NCI-H345 (cell line): Measurements from ENCODE around the gene INPP4A.
A peak's percentile ranks its signal among the peaks of the same experiment; 100 is the strongest.
"Not testable (repeated sequence)": the region's sequence is repeated elsewhere in the genome, so short reads cannot be mapped to it uniquely, and the experiment has no call there.

ENCODE experiments used
- DNase-seq: peaks from one replicate; lab custom pipeline; 2025; lab: John Stamatoyannopoulos, UW

INPP4A gene

GRCh38 chr2:98444436-98445176 is at the start of gene INPP4A:
INPP4A (plus strand) TSS chr2:98444858; CDS start chr2:98520049, 75,191 bp downstream.
- DNase-seq, result peak; percentile 83

DNA sequence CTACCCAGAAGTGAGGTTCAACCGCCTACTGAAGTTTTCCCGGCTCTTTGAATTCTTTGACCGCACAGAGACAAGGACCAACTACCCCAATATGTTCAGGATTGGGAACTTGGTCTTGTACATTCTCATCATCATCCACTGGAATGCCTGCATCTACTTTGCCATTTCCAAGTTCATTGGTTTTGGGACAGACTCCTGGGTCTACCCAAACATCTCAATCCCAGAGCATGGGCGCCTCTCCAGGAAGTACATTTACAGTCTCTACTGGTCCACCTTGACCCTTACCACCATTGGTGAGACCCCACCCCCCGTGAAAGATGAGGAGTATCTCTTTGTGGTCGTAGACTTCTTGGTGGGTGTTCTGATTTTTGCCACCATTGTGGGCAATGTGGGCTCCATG is 48.7 kb upstream of the INPP4A start:
- no peak for DNase-seq

DNA sequence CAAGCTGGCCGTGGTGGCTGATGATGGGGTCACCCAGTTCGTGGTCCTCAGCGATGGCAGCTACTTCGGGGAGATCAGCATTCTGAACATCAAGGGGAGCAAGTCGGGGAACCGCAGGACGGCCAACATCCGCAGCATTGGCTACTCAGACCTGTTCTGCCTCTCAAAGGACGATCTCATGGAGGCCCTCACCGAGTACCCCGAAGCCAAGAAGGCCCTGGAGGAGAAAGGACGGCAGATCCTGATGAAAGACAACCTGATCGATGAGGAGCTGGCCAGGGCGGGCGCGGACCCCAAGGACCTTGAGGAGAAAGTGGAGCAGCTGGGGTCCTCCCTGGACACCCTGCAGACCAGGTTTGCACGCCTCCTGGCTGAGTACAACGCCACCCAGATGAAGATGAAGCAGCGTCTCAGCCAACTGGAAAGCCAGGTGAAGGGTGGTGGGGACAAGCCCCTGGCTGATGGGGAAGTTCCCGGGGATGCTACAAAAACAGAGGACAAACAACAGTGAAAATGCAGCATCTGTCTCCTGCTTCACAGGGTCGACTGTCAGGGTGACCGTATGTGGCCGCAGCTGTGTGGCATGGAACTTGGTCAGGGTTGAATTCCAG is 47.8 kb upstream of the INPP4A start:
- DNase-seq, result no peak

DNA sequence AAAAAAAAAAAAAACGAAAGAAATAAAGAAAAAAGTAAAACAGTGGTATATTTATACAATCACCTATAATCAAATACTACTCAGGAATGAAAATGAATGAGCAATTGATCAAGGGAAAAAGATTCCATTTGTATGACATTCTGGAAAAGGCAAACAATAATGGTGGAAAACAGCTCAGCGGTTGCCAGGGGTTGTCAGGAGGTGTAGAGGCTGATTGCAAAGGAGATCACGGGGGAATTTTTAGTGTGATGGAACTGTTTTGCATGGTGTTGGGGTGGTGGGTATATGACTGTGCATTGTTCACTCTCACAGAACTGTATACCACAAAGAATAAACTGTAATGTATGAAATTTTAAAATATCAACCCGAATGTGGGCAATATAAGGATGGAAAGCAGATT is 45.5 kb upstream of the INPP4A start:
- DNase-seq, result no peak

DNA sequence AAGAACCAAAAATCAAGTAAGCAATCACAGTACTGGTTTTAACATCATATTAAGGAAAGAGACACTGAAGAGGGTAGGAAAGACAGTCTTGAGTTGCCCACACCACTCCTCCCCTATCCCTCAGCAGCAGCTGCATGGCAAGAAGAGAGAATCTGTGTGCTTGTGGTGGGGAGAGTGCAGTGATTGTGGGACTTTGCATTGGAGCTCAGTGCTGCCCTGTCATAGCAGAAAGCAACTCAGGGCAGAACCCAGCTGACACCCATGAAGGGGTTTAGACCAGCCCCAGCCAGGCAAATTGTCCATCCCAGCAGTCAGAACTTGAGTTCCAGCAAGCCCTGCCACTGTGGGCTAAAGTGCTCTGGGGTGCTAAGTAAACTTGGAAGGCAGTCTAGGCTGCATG is 40.8 kb upstream of the INPP4A start:
- no peak for DNase-seq

DNA sequence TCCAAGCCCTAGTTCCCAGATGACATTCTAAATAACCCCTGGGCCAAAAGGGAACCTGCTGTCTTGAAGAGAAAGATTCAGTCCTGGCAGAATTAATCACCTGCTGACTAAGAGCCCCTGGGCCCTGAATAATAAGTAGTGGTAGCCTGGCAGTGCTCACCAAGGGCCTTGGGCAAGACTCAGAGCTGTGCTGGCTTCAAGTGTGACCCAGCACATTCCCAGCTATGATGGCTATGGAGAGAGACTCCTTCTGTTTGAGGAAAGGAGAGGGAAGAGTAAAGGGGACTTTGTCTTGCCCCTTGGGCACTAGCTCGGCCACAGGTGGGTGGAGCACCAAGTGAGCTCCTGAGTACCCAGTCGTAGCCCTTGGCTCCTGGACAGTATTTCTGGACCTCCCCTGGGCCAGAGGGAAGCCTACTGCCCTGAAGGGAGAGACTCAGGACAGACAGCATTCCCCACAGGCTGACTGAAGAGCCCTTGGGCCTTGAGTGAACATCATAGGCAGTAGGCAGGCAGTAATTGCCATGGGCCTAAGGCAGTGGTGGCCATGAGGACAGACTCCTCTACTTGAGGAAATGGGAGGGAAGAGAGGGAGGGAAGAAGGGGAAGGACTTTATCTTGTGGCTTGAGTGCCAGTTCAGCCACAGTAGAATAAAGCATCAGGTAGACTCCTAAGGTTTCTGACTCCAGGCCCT is 40.0 kb upstream of the INPP4A start:
- no peak for DNase-seq

DNA sequence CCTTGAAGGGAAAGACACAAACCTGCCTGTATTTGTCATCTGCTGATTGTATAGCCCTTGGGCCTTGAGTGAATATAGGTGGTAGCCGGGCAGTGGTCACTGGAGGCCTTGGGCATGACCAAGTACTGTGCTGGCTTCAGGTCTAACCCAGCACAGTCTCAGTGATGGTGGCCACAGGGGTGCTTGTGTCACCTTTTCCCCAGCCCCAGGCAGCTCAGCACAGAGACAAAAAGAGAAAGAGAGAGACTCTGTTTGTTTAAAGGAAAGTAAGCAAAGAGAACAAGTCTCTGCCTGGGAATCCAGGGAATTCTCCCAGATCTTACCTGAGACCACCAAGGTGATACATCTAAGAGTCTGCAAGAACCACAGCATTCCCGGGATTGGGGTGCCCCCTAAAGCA is 39.4 kb upstream of the INPP4A start:
- DNase-seq, result no peak

DNA sequence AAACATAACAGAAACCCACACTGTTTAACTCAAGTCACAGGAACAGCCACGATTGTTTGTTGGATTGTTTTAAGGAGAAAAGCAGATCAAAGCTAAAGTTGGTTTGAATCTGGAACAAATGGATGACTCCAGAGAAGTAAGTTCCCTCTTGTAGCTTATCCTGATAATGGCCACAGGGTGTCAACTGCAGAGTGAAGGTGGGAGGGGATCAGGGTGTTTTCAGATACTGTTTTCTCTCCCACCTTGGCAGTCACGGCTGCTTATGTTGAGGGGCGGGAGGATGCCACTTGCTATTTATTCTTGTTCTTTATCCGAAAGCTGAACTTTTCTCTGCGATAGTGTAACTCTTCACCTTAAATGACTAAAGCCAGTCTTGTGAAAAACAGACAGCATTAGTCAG is 36.5 kb upstream of the INPP4A start:
- DNase-seq, result no peak

GRCh38 chr2:98412751-98413458 is 31.8 kb upstream of the INPP4A start:
- DNase-seq, result peak; percentile 28

DNA sequence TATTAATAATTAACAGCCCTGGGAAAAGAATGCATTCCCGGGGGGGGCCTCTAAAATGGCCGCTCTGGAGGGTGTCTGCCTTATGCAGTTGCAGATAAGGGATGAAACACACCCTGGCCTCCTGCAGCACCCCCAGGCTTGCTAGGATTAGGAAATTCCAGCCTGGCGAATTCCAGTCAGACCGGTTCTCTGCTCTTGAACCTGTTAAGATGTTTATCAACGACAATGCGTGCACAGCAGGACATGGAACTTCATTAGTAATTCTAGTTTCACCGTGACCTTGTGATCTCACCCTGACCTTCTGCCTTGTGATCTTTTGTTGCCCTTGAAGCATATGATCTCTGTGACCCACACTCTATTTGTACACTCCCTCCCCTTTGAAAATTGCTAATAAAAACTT is 30.4 kb upstream of the INPP4A start:
- DNase-seq, result not testable (repeated sequence)

DNA sequence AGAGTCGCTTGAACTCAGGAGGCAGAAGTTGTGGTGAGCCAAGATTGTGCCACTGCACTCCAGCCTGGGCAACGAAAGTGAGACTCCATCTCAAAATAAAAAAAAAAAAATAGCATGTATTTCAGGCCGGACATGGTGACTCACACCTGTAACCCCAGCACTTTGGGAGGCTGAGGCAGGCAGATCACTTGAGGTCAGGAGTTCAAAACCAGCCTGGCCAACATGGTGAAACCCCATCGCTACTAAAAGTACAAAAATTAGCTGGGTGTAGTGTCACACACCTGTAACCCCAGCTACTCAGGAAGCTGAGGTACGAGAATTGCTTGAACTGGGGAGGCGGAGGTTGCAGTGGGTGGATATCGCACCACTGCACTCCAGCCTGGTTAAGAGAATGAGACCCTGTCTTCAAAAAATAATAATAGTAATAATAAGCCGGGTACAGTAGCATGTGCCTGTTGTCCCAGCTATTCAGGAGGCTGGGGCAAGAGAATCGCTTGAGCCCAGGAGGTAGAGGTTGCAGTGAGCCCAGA is 28.9 kb upstream of the INPP4A start:
- DNase-seq, result not testable (repeated sequence)

GRCh38 chr2:98416383-98417159 is 28.1 kb upstream of the INPP4A start:
- no peak for DNase-seq

- no peak for DNase-seq
Observed at GRCh38 chr2:98419544-98419943, 25.1 kb upstream of the INPP4A start.

DNA sequence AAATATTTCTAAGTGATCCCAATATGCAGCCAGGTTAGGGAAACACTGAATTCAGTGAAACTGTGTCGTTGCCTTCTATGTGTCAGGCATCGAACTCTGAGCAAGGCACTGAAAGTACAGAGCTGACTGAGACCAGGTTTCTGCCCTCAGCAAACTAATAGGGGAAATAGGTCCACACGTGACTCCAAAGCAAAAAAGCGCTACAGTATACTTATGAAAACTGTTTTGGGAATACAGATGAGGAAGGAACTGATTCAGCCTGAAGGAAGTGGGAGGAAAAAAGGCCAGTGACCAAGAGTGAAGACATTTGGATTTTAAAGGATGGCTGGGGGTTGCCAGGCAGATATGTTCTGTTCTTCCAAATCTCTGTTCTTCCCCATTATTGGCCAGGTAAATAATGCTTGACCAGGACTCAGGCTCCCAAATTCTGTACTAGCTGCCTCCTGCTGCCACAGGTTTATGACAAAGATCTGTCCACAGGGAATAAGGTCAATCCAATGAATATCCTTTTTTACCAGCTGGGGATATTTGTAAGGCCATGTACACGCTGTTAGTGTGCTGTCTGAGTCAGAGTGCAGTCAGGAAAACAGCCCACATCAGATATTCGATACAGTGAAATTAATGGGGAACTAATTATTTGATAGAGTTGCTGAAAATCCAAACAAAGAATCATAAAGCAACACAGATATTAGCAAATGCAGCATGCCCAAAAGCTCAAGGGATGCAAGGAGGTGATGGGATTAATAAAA is 24.5 kb upstream of the INPP4A start:
- DNase-seq, result no peak

DNA sequence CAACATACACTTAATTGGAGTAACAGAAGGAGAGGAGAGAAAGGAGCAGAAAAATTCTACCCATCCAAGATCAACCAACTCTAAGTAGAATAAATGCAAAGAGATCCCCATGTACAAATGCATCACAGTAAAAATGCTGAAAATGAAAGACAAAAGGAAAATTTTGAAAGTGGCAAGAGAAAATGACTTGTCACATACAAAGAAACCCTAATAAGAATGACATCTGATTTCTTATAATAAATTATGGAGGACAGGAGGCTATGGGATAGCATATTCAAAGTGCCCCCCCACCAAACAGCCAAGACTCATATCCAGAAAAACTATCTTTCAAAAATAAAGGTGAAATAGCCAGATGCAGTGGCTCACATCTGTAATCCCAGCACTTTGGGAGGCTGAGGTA is 22.2 kb upstream of the INPP4A start:
- DNase-seq, result no peak

GRCh38 chr2:98426771-98427170 is 17.9 kb upstream of the INPP4A start:
- no peak for DNase-seq

GRCh38 chr2:98432145-98432544 is 12.5 kb upstream of the INPP4A start:
- DNase-seq, result no peak

- DNase-seq, result no peak
Observed at GRCh38 chr2:98433363-98433964, 11.2 kb upstream of the INPP4A start.

GRCh38 chr2:98434492-98434891 is 10.2 kb upstream of the INPP4A start:
- no peak for DNase-seq

GRCh38 chr2:98435670-98436069 is 9.0 kb upstream of the INPP4A start:
- not testable (repeated sequence) for DNase-seq
